ENCODE results near the gene ERFE.

DNA sequence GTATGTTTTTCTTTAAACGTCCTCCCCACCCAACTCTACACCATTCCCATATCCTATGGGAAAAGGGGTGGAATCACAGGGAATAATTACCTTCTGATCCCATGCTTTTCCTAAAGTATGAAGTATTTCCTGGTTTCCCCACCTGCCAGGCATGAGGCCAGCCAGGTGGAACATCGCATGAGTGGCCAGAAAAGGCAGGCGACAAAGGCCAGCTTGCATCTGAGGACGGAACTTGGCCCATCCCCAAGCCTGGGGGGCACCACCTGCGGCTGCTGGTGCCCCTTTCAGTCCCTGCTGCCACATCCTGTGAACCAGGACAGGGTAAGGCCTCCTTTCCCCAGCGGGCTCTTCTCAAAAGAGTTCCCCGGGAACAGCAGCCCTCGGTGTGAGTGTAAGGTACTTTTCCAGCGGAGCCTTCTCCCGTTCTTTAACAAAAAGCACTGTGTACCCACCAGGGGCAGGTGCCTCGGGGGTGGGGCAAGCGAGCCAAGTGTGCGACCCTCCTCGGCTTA is 1.2 kb upstream of the ERFE start:
- TF ChIP-seq POLR2A (IDR thresholded peaks at IDR 0.05; ENCODE audit: low read length) (no peak), GATA1 (IDR thresholded peaks at IDR 0.05; ENCODE audit: low read depth, low read length) (no peak)
